Measurements from ENCODE around the gene NOL9. TPM values are rescaled to one million over a fixed set of nuclear protein-coding genes. Genes with fewer than 3 reads are reported as not detected.
"Not testable (repeated sequence)": the region's sequence is repeated elsewhere in the genome, so short reads cannot be mapped to it uniquely, and the experiment has no call there.

Gene NOL9
- total RNA-seq, 1 donor from 2014 or later: 48.0 TPM

GRCh38 chr1:6601923-6602668 lies 47.8 kb upstream of the NOL9 start:
- Histone ChIP-seq H3K9ac (no peak overlapping the region), H3K27ac (no peak overlapping the region), H3K9me3 (ENCODE audit: low read depth) (no peaks in the 10 kb centered on the region), H3K36me3 (no peaks in the 10 kb centered on the region), H2AFZ (replicated peaks) (peak overlapping the region; percentile 78), H3K79me2 (ENCODE audit: low read depth) (peaks cover 43% of the 10 kb centered on the region), H3K4me1 (peaks cover 33% of the 10 kb centered on the region), H3K4me2 (peak overlapping the region; percentile 99), H4K20me1 (ENCODE audit: low read depth) (peaks cover 32% of the 10 kb centered on the region), H3K4me3 (peak overlapping the region; percentile 65), H3F3A (ENCODE audit: low read depth) (peaks cover 45% of the 10 kb centered on the region), H3K27me3 (peaks cover 23% of the 10 kb centered on the region)
- peak; percentile 59 for TF ChIP-seq EZH2 (IDR thresholded peaks at IDR 0.05)
- TF ChIP-seq CTCF (IDR thresholded peaks at IDR 0.05): no peak
- TF ChIP-seq EZH2phosphoT487 (IDR thresholded peaks at IDR 0.05): no peak
- H3K27me3 Mint-ChIP-seq (ENCODE audit: insufficient read depth, low read depth): peaks cover 7% of the 10 kb centered on the region
- peak; percentile 77 for DNase-seq (ENCODE audit: low spot score)
- peak overlapping the region; percentile 96 for H3K4me3 Mint-ChIP-seq
- no peaks in the 10 kb centered on the region for H3K36me3 Mint-ChIP-seq
- H3K27ac Mint-ChIP-seq: no peak overlapping the region
- no peaks in the 10 kb centered on the region for H3K9me3 Mint-ChIP-seq
- H3K4me1 Mint-ChIP-seq: peaks cover 36% of the 10 kb centered on the region

- Histone ChIP-seq H3K9me3 (ENCODE audit: low read depth) (no peaks in the 10 kb centered on the region), H3K4me1 (peaks cover 33% of the 10 kb centered on the region), H3K27me3 (peaks cover 23% of the 10 kb centered on the region), H4K20me1 (ENCODE audit: low read depth) (peaks cover 36% of the 10 kb centered on the region), H3F3A (ENCODE audit: low read depth) (peaks cover 45% of the 10 kb centered on the region), H3K9ac (no peak overlapping the region), H3K36me3 (no peaks in the 10 kb centered on the region), H3K4me3 (peak overlapping the region; percentile 65), H3K79me2 (ENCODE audit: low read depth) (peaks cover 43% of the 10 kb centered on the region), H3K27ac (no peak overlapping the region), H2AFZ (replicated peaks) (peak overlapping the region; percentile 78), H3K4me2 (peak overlapping the region; percentile 99)
- Mint-ChIP-seq H3K4me3 (peak overlapping the region; percentile 96), H3K4me1 (peaks cover 36% of the 10 kb centered on the region), H3K9me3 (no peaks in the 10 kb centered on the region), H3K27ac (peak overlapping the region; percentile 85), H3K36me3 (peaks cover 2% of the 10 kb centered on the region), H3K27me3 (ENCODE audit: insufficient read depth, low read depth) (peaks cover 7% of the 10 kb centered on the region)
- peak; percentile 43 for DNase-seq (ENCODE audit: low spot score)
- TF ChIP-seq EZH2phosphoT487 (IDR thresholded peaks at IDR 0.05) (no peak), EZH2 (IDR thresholded peaks at IDR 0.05) (no peak)
Measured at GRCh38 chr1:6601049-6601922, 47.0 kb upstream of the NOL9 start.

- H3K9ac ChIP-seq: no peak overlapping the region
- peak; percentile 66 for DNase-seq (ENCODE audit: low spot score)
- peak overlapping the region; percentile 85 for H3K27ac Mint-ChIP-seq
- peaks cover 43% of the 10 kb centered on the region for H3K79me2 ChIP-seq (ENCODE audit: low read depth)
- H3K36me3 Mint-ChIP-seq: peaks cover 6% of the 10 kb centered on the region
- H4K20me1 ChIP-seq (ENCODE audit: low read depth): peaks cover 36% of the 10 kb centered on the region
- peak overlapping the region; percentile 65 for H3K4me3 ChIP-seq
- H3K36me3 ChIP-seq: no peaks in the 10 kb centered on the region
- H3K4me3 Mint-ChIP-seq: peak overlapping the region; percentile 96
- H3K4me1 Mint-ChIP-seq: peaks cover 36% of the 10 kb centered on the region
- H3K27ac ChIP-seq: no peak overlapping the region
- TF ChIP-seq EZH2 (IDR thresholded peaks at IDR 0.05): no peak
- TF ChIP-seq CTCF (IDR thresholded peaks at IDR 0.05): no peak
- no peak for TF ChIP-seq EZH2phosphoT487 (IDR thresholded peaks at IDR 0.05)
- H3K9me3 ChIP-seq (ENCODE audit: low read depth): no peaks in the 10 kb centered on the region
- peaks cover 45% of the 10 kb centered on the region for H3F3A ChIP-seq (ENCODE audit: low read depth)
- H3K4me1 ChIP-seq: peaks cover 33% of the 10 kb centered on the region
- H3K9me3 Mint-ChIP-seq: no peaks in the 10 kb centered on the region
- peaks cover 23% of the 10 kb centered on the region for H3K27me3 ChIP-seq
- H3K4me2 ChIP-seq: peak overlapping the region; percentile 99
- peaks cover 7% of the 10 kb centered on the region for H3K27me3 Mint-ChIP-seq (ENCODE audit: insufficient read depth, low read depth)
- no peak overlapping the region for H2AFZ ChIP-seq (replicated peaks)
Measured at GRCh38 chr1:6600410-6601048, 46.2 kb upstream of the NOL9 start.

- H4K20me1 ChIP-seq (ENCODE audit: low read depth): peaks cover 38% of the 10 kb centered on the region
- H3K4me3 Mint-ChIP-seq: peak overlapping the region; percentile 96
- H3K9ac ChIP-seq; H3K9me3 ChIP-seq (ENCODE audit: low read depth); H3K27me3 Mint-ChIP-seq (ENCODE audit: insufficient read depth, low read depth); H3K27ac Mint-ChIP-seq; DNase-seq (ENCODE audit: low spot score); H3K27ac ChIP-seq; H3K9me3 Mint-ChIP-seq; H3K36me3 ChIP-seq; H2AFZ ChIP-seq (replicated peaks); H3K36me3 Mint-ChIP-seq: not testable (repeated sequence)
- peaks cover 23% of the 10 kb centered on the region for H3K27me3 ChIP-seq
- peaks cover 43% of the 10 kb centered on the region for H3K79me2 ChIP-seq (ENCODE audit: low read depth)
- H3F3A ChIP-seq (ENCODE audit: low read depth): peaks cover 41% of the 10 kb centered on the region
- H3K4me1 Mint-ChIP-seq: peaks cover 33% of the 10 kb centered on the region
- H3K4me3 ChIP-seq: peak overlapping the region; percentile 65
- H3K4me1 ChIP-seq: peaks cover 33% of the 10 kb centered on the region
- H3K4me2 ChIP-seq: peak overlapping the region; percentile 99
Measured at GRCh38 chr1:6599991-6600390, 45.7 kb upstream of the NOL9 start.

Data from neural progenitor cell (in vitro differentiated cells).